H1 (cell line): ENCODE data around the gene RPL26. TPM values are rescaled to one million over a fixed set of nuclear protein-coding genes. Genes with fewer than 3 reads are reported as not detected.

Source experiments
- CTCF ChIA-PET: fragments of 300-600 bp; sonication (Branson Sonifier 250); formaldehyde crosslinking; loops from one replicate; lab custom pipeline; 2021; ENCODE audit not compliant: partially characterized antibody; lab: Charles Lee
- POLR2A ChIA-PET: fragments of 300-600 bp; sonication (Branson Sonifier 250); formaldehyde crosslinking; loops from one replicate; lab custom pipeline; 2021; ENCODE audit warnings: inconsistent platforms; ENCODE audit not compliant: partially characterized antibody; lab: Charles Lee
- DNase-seq, 2 experiments: peaks; one replicate each; pipeline versions ENCODE4 v3.0.0 to v3.0.0-alpha.2; 2010 to 2022; ENCODE audit warnings: low spot score in 2 of 2, low read depth in 1 of 2, mixed read lengths in 1 of 2
- FAIRE-seq: peaks from 2 replicates; lab custom pipeline; 2011; peaks lifted over from hg19 to GRCh38; lab: Jason Lieb, UNC
- H2AFZ ChIP-seq: 2 replicates; pipeline ENCODE4 v1.8.1; 2012; ENCODE audit warnings: low read length, inconsistent platforms
- H2AK5ac ChIP-seq: 2 replicates; pipeline ENCODE4 v1.6.1; 2013; ENCODE audit warnings: low read depth, low read length
- H2BK120ac ChIP-seq: replicated peaks from 2 replicates; pipeline ENCODE3; 2013; ENCODE audit warnings: low read depth, low read length, inconsistent platforms
- H2BK12ac ChIP-seq: 2 replicates; pipeline ENCODE4 v1.6.1; 2013; ENCODE audit warnings: low read depth, low read length
- H2BK15ac ChIP-seq: 2 replicates; pipeline ENCODE4 v1.6.1; 2013; ENCODE audit warnings: low read length
- H2BK20ac ChIP-seq: 2 replicates; pipeline ENCODE4 v1.6.1; 2013; ENCODE audit warnings: low read length
- H2BK5ac ChIP-seq: 2 replicates; pipeline ENCODE4 v1.6.1; 2013; ENCODE audit warnings: low read depth, low read length
- H3K14ac ChIP-seq: 2 replicates; pipeline ENCODE4 v1.6.1; 2013; ENCODE audit warnings: inconsistent platforms; ENCODE audit not compliant: insufficient read length
- H3K18ac ChIP-seq: 2 replicates; pipeline ENCODE4 v1.6.1; 2013; ENCODE audit warnings: low read length; ENCODE audit errors: extremely low read depth
- H3K23ac ChIP-seq: 2 replicates; pipeline ENCODE4 v1.6.1; 2013; ENCODE audit warnings: inconsistent platforms; ENCODE audit not compliant: insufficient read length
- H3K23me2 ChIP-seq: 2 replicates; pipeline ENCODE4 v1.6.1; 2013; ENCODE audit warnings: low read depth, low read length
- H3K27ac ChIP-seq: 2 replicates; pipeline ENCODE4 v1.6.1; 2011; ENCODE audit warnings: low read depth, low read length, inconsistent platforms
- H3K27me3 ChIP-seq, 4 experiments: replicated peaks in 1 of 4; 1 replicate in 1 of 4; 2 replicates in 3 of 4; pipeline versions ENCODE4 v1.6.1 to v1.8.1; 2011 to 2013; ENCODE audit warnings: low read length in 3 of 4, mild to moderate bottlenecking in 3 of 4, inconsistent platforms in 2 of 4, mixed read lengths in 2 of 4, moderate library complexity in 1 of 4; ENCODE audit not compliant: control insufficient read depth in 3 of 4, insufficient read depth in 3 of 4; ENCODE audit errors: extremely low read depth in 1 of 4
- H3K36me3 ChIP-seq, 4 experiments: 2 replicates each; pipeline versions ENCODE4 v1.6.1 to v1.8.1; 2011 to 2013; ENCODE audit warnings: mild to moderate bottlenecking in 4 of 4, low read length in 3 of 4, moderate library complexity in 2 of 4, control low read depth in 1 of 4, inconsistent platforms in 1 of 4; ENCODE audit not compliant: insufficient read depth in 4 of 4, control insufficient read depth in 2 of 4
- H3K4ac ChIP-seq: replicated peaks from 2 replicates; pipeline ENCODE3; 2013; ENCODE audit warnings: low read length, low read depth, mixed read lengths, inconsistent platforms; ENCODE audit not compliant: insufficient read length
- H3K4me1 ChIP-seq, 4 experiments: replicated peaks in 1 of 4; 1 replicate in 1 of 4; 2 replicates in 3 of 4; pipeline versions ENCODE4 v1.6.1 to v1.8.1; 2011 to 2013; ENCODE audit warnings: low read length in 3 of 4, inconsistent platforms in 2 of 4, mixed read lengths in 1 of 4; ENCODE audit not compliant: insufficient read depth in 4 of 4, control insufficient read depth in 3 of 4
- H3K4me2 ChIP-seq, 2 experiments: 2 replicates each; pipeline versions ENCODE4 v1.6.1 to v1.8.1; 2011 to 2013; ENCODE audit warnings: low read depth in 2 of 2, low read length in 2 of 2, control low read depth in 1 of 2, inconsistent platforms in 1 of 2, mild to moderate bottlenecking in 1 of 2; ENCODE audit not compliant: insufficient read depth in 1 of 2
- H3K4me3 ChIP-seq, 4 experiments: fragments of 200-600, 300-600 bp in 1 of 4; sonication (generic), shearing (Covaris generic), sonication (Bioruptor Twin) in 1 of 4; 2 replicates each; pipeline versions ENCODE4 v1.5.1 to v1.8.1; 2011 to 2016; ENCODE audit warnings: low read length in 4 of 4, low read depth in 3 of 4, control low read depth in 2 of 4, inconsistent platforms in 2 of 4, mild to moderate bottlenecking in 2 of 4, mixed read lengths in 1 of 4, moderate library complexity in 1 of 4; ENCODE audit not compliant: insufficient read depth in 2 of 4; ENCODE audit errors: extremely low read depth in 1 of 4
- H3K56ac ChIP-seq: replicated peaks from 2 replicates; pipeline ENCODE3; 2013; ENCODE audit warnings: low read depth, mild to moderate bottlenecking, mixed read lengths, low read length, inconsistent platforms; ENCODE audit not compliant: insufficient read length
- H3K79me1 ChIP-seq: 2 replicates; pipeline ENCODE4 v1.6.1; 2013; ENCODE audit warnings: low read depth, low read length, control low read depth
- H3K79me2 ChIP-seq, 2 experiments: 2 replicates each; pipeline versions ENCODE4 v1.6.1 to v1.8.1; 2012 to 2013; ENCODE audit warnings: low read length in 2 of 2, mild to moderate bottlenecking in 2 of 2, inconsistent platforms in 1 of 2; ENCODE audit not compliant: insufficient read depth in 2 of 2, control insufficient read depth in 1 of 2
- H3K9ac ChIP-seq, 4 experiments: replicated peaks in 1 of 4; 1 replicate in 1 of 4; 2 replicates in 3 of 4; pipeline versions ENCODE4 v1.6.1 to v1.8.1; 2011 to 2013; ENCODE audit warnings: low read depth in 3 of 4, low read length in 3 of 4, control low read depth in 2 of 4, mild to moderate bottlenecking in 2 of 4, moderate library complexity in 2 of 4, inconsistent platforms in 1 of 4; ENCODE audit errors: extremely low read depth in 1 of 4
- H3K9me3 ChIP-seq, 2 experiments: 2 replicates each; pipeline versions ENCODE4 v1.6.1 to v1.8.1; 2012 to 2013; ENCODE audit warnings: mild to moderate bottlenecking in 2 of 2, moderate library complexity in 2 of 2, control low read depth in 1 of 2, inconsistent platforms in 1 of 2, low read depth in 1 of 2, low read length in 1 of 2, mixed read lengths in 1 of 2; ENCODE audit not compliant: insufficient read depth in 2 of 2
- H4K20me1 ChIP-seq, 2 experiments: replicated peaks in 1 of 2; 2 replicates each; pipeline versions ENCODE3 to v1.8.1; 2011 to 2013; ENCODE audit warnings: inconsistent platforms in 2 of 2, low read length in 2 of 2, mild to moderate bottlenecking in 1 of 2; ENCODE audit not compliant: insufficient read depth in 2 of 2, control insufficient read depth in 1 of 2
- H4K5ac ChIP-seq: 2 replicates; pipeline ENCODE4 v1.6.1; 2013; ENCODE audit warnings: low read length, low read depth, mixed read lengths, inconsistent platforms; ENCODE audit not compliant: insufficient read length
- H4K8ac ChIP-seq: 2 replicates; pipeline ENCODE4 v1.8.0; 2013; ENCODE audit warnings: mild to moderate bottlenecking, moderate library complexity, low read length, inconsistent platforms; ENCODE audit not compliant: insufficient read depth; ENCODE audit errors: extremely low read depth
- H4K91ac ChIP-seq: replicated peaks from 2 replicates; pipeline ENCODE3; 2013; ENCODE audit warnings: low read length, mixed read lengths, inconsistent platforms; ENCODE audit not compliant: insufficient read length
- ASH2L ChIP-seq: fragments of 200-600, 300-600 bp; sonication (generic); IDR thresholded peaks from one replicate; pipeline ENCODE4 v1.7.1; 2017; ENCODE audit warnings: low read length
- CEBPB ChIP-seq: IDR thresholded peaks from 2 replicates; pipeline ENCODE4 v1.6.1; 2012; ENCODE audit warnings: low read depth, low read length
- CHD2 ChIP-seq: IDR thresholded peaks from 2 replicates; pipeline ENCODE4 v1.6.1; 2012; ENCODE audit warnings: low read length, improper control_type of control experiment
- EGR1 ChIP-seq: IDR thresholded peaks from 2 replicates; pipeline ENCODE4 v1.6.1; 2011; ENCODE audit warnings: low read depth, low read length, borderline replicate concordance
- KDM1A ChIP-seq: fragments of 200-600, 300-600 bp; sonication (generic); IDR thresholded peaks from 2 replicates; pipeline ENCODE4 v1.7.1; 2016; ENCODE audit warnings: mild to moderate bottlenecking, low read length, borderline replicate concordance
- MAFK ChIP-seq: IDR thresholded peaks from 2 replicates; pipeline ENCODE4 v1.6.1; 2012; ENCODE audit warnings: low read depth, mild to moderate bottlenecking, improper control_type of control experiment, low read length
- POLR2AphosphoS5 ChIP-seq: IDR thresholded peaks from 2 replicates; pipeline ENCODE4 v1.6.1; 2011; ENCODE audit warnings: low read depth, low read length
- RFX5 ChIP-seq: IDR thresholded peaks from 2 replicates; pipeline ENCODE4 v1.6.1; 2011; ENCODE audit warnings: low read depth, low read length, improper control_type of control experiment, borderline replicate concordance
- RNF2 ChIP-seq: fragments of 200-900, 300-1000 bp; sonication (generic); IDR thresholded peaks from 2 replicates; pipeline ENCODE4 v1.7.1; 2016; ENCODE audit warnings: borderline replicate concordance, low read depth, mild to moderate bottlenecking, antibody characterized with exemption, low read length; ENCODE audit not compliant: poor library complexity, severe bottlenecking; ENCODE audit errors: missing control alignments
- SAP30 ChIP-seq: fragments of 300-600 bp; sonication (generic); IDR thresholded peaks from 2 replicates; pipeline ENCODE4 v1.7.1; 2012; ENCODE audit warnings: low read length, moderate library complexity, mild to moderate bottlenecking, inconsistent platforms; ENCODE audit not compliant: insufficient read depth, insufficient replicate concordance
- SP1 ChIP-seq: IDR thresholded peaks from 2 replicates; pipeline ENCODE4 v1.6.1; 2011; ENCODE audit warnings: low read depth, low read length
- SUZ12 ChIP-seq: fragments of 200-600 bp; sonication (generic); IDR thresholded peaks from 2 replicates; pipeline ENCODE4 v1.6.1; 2012; ENCODE audit warnings: mild to moderate bottlenecking, inconsistent platforms, low read length, moderate library complexity, mixed read lengths
- TAF7 ChIP-seq: optimal IDR thresholded peaks from 2 replicates; pipeline ENCODE3; 2011; ENCODE audit warnings: low read depth, mild to moderate bottlenecking, inconsistent platforms, low read length, moderate library complexity, borderline replicate concordance
- TEAD4 ChIP-seq: IDR thresholded peaks from 2 replicates; pipeline ENCODE4 v1.6.1; 2012; ENCODE audit warnings: low read depth, low read length, inconsistent platforms, mixed read lengths
- WGBS, 2 experiments: shearing (Covaris generic) in 1 of 2; methylation state at CpG; one replicate each; pipeline versions ENCODE4 v1.1.6 to v1.1.7; 2013 to 2015; ENCODE audit warnings: low lambda C conversion rate in 2 of 2, mixed read lengths in 2 of 2, inconsistent platforms in 1 of 2, low coverage in 1 of 2, missing lambda C conversion rate in 1 of 2; ENCODE audit not compliant: insufficient replicate concordance in 2 of 2, insufficient coverage in 1 of 2, insufficient read length in 1 of 2; ENCODE audit errors: extremely low coverage in 1 of 2, missing lambda C conversion rate in 1 of 2; 5-methylcytosine and 5-hydroxymethylcytosine counted together
- polyA plus RNA-seq, 7 experiments: library from polyadenylated mRNA; depleted of rRNA in 3 of 7; stranded (reverse) in 5 of 7; unstranded in 2 of 7; fragments of >200 nt in 5 of 7; fragments of 200-250 nt in 2 of 7; gene quantifications; 1 replicate in 5 of 7; 2 replicates in 1 of 7; 4 replicates in 1 of 7; pipeline versions ENCODE4 v1.2.1 to v1.2.3, GENCODE V29; 2011 to 2013; ENCODE audit warnings: missing spikeins in 2 of 7, mixed read lengths in 2 of 7
- total RNA-seq: library from RNA; stranded (reverse); fragmentation: NEBNext Ultra II Directional; extraction: Animal tissue kit (Norgen Biotek cat#: 25700); gene quantifications from 2 replicates; pipeline ENCODE4 v1.2.1, GENCODE V29; 2021

The RPL26 gene
- total and polyA plus RNA-seq, 2 of the 8 experiments (the other 6 are each of a cell fraction or from before 2014, with no cell fraction given), result 1,963 to 2,554 TPM

DNA sequence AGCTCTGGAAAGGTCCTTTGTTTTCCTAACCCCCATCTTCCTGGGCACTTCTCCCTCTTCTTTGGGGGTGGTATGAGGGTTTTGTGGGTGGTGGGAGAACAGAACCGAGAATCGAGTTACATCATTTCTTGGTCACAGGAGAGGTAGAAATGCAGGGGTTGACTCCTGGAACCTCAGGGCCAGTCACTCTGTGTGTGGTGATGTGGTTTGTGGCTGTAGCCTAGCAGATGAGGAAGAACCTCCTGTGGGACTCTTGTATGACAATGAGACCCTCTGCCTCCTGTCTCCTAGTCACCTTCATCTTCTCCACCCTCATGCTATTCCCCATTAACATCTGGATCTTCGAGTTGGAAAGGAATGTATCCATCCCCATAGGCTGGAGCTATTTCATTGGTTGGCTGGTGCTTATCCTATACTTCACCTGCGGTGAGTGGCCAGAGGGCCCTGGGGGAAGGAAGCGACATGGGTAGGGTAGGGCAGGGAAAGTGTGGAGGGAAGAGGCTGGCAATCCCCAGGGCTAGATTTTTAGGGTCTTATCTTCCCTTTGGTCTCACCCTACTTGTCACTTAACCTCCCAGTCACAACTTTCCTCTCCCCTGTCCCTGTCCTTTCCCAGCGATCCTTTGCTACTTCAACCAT is 37.8 kb downstream of the RPL26 start:
- H2BK120ac ChIP-seq, result no peak overlapping the region
- no peak overlapping the region for H2BK12ac ChIP-seq
- H4K8ac ChIP-seq, result no peak overlapping the region
- H3K27me3 ChIP-seq, result no peaks in the 10 kb centered on the region
- no peak overlapping the region for H2BK20ac ChIP-seq
- H3K4me2 ChIP-seq, result no peak overlapping the region
- H4K91ac ChIP-seq, result no peak overlapping the region
- no peak overlapping the region for H3K4me3 ChIP-seq
- no peaks in the 10 kb centered on the region for H3K9me3 ChIP-seq
- H3K14ac ChIP-seq, result no peak overlapping the region
- H2AFZ ChIP-seq, result no peak overlapping the region
- H3K4me1 ChIP-seq, result peaks cover 0 to 4% (median 3%) of the 10 kb centered on the region in 4 experiments; a peak in 4 of 7 replicates
- H3K4ac ChIP-seq, result no peak overlapping the region
- H3K27ac ChIP-seq, result no peak overlapping the region
- no peaks in the 10 kb centered on the region for H3K36me3 ChIP-seq
- 80% methylated on average over 6 of the region's 6 CpGs; no CpG with 5 or more reads in 1 of the 2 experiments for WGBS, 2 experiments
- no peak overlapping the region for H4K5ac ChIP-seq
- no peak for FAIRE-seq
- H3K9ac ChIP-seq, result no peak overlapping the region
- H2AK5ac ChIP-seq, result no peak overlapping the region
- H3K23me2 ChIP-seq, result no peaks in the 10 kb centered on the region
- POLR2A ChIA-PET, result interaction anchor here (1.0 to 5.8 kb wide), 6 partner anchors 17 to 172 kb away, joined by 3 to 26 read pairs (median 4); partner anchors contain the start of genes KRABD2 and RPL26
- CTCF ChIA-PET, result interaction anchor here (0.6 to 0.8 kb wide), 3 partner anchors 9 to 27 kb away, joined by 3 to 4 read pairs (median 4); no protein-coding TSS in a partner anchor
- H4K20me1 ChIP-seq, result no peaks in the 10 kb centered on the region
- H3K79me1 ChIP-seq, result no peaks in the 10 kb centered on the region
- no peak overlapping the region for H2BK5ac ChIP-seq
- H3K18ac ChIP-seq, result no peak overlapping the region
- no peaks in the 10 kb centered on the region for H3K79me2 ChIP-seq
- no peak overlapping the region for H2BK15ac ChIP-seq
- no peak for DNase-seq
- H3K56ac ChIP-seq, result no peak overlapping the region
- no peak overlapping the region for H3K23ac ChIP-seq
- no peak for TF ChIP-seq SAP30
- no peak for TF ChIP-seq TEAD4
- no peak for TF ChIP-seq EGR1
- TF ChIP-seq TAF7, result no peak
- no peak for TF ChIP-seq CHD2
- TF ChIP-seq SP1, result no peak
- TF ChIP-seq RNF2, result no peak
- TF ChIP-seq KDM1A, result no peak
- TF ChIP-seq ASH2L, result no peak
- TF ChIP-seq SUZ12, result no peak
- no peak for TF ChIP-seq POLR2AphosphoS5
- no peak for TF ChIP-seq CEBPB
- no peak for TF ChIP-seq RFX5
- TF ChIP-seq MAFK, result no peak
